Effector memory CD8-positive, alpha-beta T cell (primary cell): Measurements from ENCODE around the gene KRTAP19-2.

Experiments
- ATAC-seq: fragments of 150-1000 bp; cut with Tn5 transposase; replicated peaks from 2 replicates; pipeline ENCODE4 v1.10.0; 2021; ENCODE audit warnings: mild to moderate bottlenecking, moderate library complexity
- DNase-seq, 3 experiments: peaks; one replicate each; pipeline ENCODE4 v3.0.0; 2021
- H3K27ac Mint-ChIP-seq, 2 donors: one replicate each; pipeline ENCODE4 v1.8.0; 2022; ENCODE audit warnings: mild to moderate bottlenecking in 2 of 2, mixed read lengths in 2 of 2, moderate library complexity in 2 of 2
- H3K27me3 Mint-ChIP-seq, 2 donors: one replicate each; pipeline ENCODE4 v1.8.0; 2022; ENCODE audit warnings: mixed read lengths in 2 of 2
- H3K36me3 Mint-ChIP-seq: one replicate; pipeline ENCODE4 v1.8.0; 2022; ENCODE audit warnings: mild to moderate bottlenecking, moderate library complexity, mixed read lengths; ENCODE audit not compliant: insufficient read depth
- H3K4me1 Mint-ChIP-seq, 2 donors: one replicate each; pipeline ENCODE4 v1.8.0; 2022; ENCODE audit warnings: low read depth in 2 of 2, mixed read lengths in 2 of 2
- H3K4me3 Mint-ChIP-seq, 2 donors: one replicate each; pipeline ENCODE4 v1.8.0; 2022; ENCODE audit warnings: mild to moderate bottlenecking in 2 of 2, mixed read lengths in 2 of 2, moderate library complexity in 2 of 2
- H3K9me3 Mint-ChIP-seq, 2 donors: one replicate each; pipeline ENCODE4 v1.8.0; 2022; ENCODE audit warnings: mixed read lengths in 2 of 2

Gene KRTAP19-2

DNA sequence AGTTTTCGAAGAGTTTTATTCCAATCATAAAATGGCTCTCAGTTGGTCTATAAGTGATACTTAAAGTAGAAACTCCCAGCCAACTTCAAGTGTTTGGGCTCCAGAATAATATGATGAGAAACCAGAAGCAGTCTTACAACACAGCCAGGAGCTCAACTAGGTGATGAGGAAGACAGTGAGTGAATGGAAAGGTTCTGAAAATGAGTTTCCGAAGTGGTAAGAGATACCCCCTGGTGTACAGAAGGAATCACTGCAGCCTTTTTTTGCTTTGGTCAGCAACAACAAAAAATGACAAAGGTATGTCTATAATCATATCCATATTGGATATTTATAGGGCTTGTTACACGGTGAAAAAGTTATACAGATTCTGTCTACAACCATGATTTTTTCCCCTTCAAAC lies 23.5 kb downstream of the KRTAP19-2 start:
- Mint-ChIP-seq H3K27me3 (no peaks in the 10 kb centered on the region), H3K27ac (no peak overlapping the region), H3K4me3 (no peak overlapping the region), H3K36me3 (no peaks in the 10 kb centered on the region), H3K4me1 (no peaks in the 10 kb centered on the region), H3K9me3 (peaks cover 5 to 7% of the 10 kb centered on the region in 2 donors)
- ATAC-seq (no peak), DNase-seq (no peak)

DNA sequence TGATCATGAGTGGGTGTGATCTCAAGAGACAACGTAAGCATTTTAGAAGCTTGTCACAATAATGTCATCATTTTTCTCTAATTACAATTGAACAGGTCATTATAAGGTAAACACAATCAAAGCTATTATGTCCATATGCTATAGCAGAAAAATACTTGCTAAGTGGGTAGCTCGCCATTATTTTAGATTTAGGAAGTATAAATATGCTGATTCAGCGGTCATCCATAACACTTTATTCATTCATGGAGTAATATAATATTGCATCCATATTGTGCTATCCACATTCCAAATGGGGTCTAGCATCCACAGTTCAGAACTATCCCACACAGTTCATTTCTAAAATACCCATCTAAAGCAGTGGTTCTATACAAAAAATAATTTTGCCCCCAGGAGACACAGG lies 38.7 kb downstream of the KRTAP19-2 start:
- DNase-seq (no peak), ATAC-seq (no peak)
- H3K27me3 Mint-ChIP-seq = no peaks in the 10 kb centered on the region
- H3K27ac Mint-ChIP-seq = no peak overlapping the region
- peaks cover 0 to 5% of the 10 kb centered on the region in 2 donors for H3K9me3 Mint-ChIP-seq
- no peak overlapping the region for H3K4me3 Mint-ChIP-seq
- no peaks in the 10 kb centered on the region for H3K36me3 Mint-ChIP-seq
- no peaks in the 10 kb centered on the region for H3K4me1 Mint-ChIP-seq

- no peaks in the 10 kb centered on the region for H3K27me3 Mint-ChIP-seq
Observed at GRCh38 chr21:30447056-30447455, 40.2 kb downstream of the KRTAP19-2 start.

DNA sequence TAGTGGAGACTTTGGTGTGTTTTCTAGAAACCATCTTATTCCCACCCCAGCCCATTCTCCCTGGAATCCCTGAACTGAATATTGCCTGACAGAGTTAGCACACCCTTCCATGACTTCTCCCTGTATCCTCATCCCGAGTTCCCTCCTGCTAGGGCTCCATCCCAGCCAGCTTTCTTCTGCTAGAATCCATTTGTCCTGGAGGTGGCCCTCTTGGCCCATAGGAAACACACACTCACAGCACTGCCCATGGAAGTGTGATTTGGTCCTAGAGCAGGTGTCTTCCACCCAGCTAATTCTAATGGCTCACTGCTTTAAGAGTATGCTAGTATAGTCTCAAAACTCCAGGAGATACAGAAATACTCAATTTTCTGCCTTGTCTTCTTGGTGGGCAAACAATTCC lies 43.0 kb downstream of the KRTAP19-2 start:
- no peaks in the 10 kb centered on the region for H3K4me1 Mint-ChIP-seq
- DNase-seq (no peak), ATAC-seq (no peak)
- H3K4me3 Mint-ChIP-seq = no peak overlapping the region
- H3K36me3 Mint-ChIP-seq = no peaks in the 10 kb centered on the region
- no peak overlapping the region for H3K27ac Mint-ChIP-seq
- no peaks in the 10 kb centered on the region for H3K27me3 Mint-ChIP-seq
- H3K9me3 Mint-ChIP-seq = peaks cover 0 to 11% of the 10 kb centered on the region in 2 donors

More at GRCh38 chr21:30447056-30447455, 40.2 kb downstream of the KRTAP19-2 start:
- Mint-ChIP-seq H3K9me3 (peaks cover 0 to 3% of the 10 kb centered on the region in 2 donors), H3K4me3 (no peak overlapping the region), H3K4me1 (no peaks in the 10 kb centered on the region), H3K27ac (no peak overlapping the region), H3K36me3 (no peaks in the 10 kb centered on the region)
- ATAC-seq (no peak), DNase-seq (no peak)

DNA sequence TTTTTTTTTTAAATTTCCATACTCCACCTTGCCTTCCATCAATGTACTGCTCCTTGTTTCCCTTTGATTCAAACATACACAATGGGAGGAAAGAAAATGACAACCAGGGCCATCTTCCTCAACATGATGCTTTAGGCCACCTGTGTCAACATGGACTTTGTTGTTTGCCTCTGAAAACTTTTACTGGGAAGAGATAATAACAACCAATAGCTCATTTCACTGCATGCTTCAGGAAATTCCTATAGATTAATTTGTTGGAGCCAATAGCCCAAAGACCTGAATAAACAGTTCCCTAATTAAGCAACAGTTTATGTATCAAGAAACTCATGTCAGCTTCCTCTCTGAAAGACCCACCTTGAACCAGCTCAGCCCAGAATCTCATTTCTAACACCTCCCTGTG lies 44.0 kb downstream of the KRTAP19-2 start:
- no peaks in the 10 kb centered on the region for H3K4me1 Mint-ChIP-seq
- DNase-seq = no peak
- H3K27me3 Mint-ChIP-seq = no peaks in the 10 kb centered on the region
- ATAC-seq = no peak
- H3K9me3 Mint-ChIP-seq = peaks cover 0 to 11% of the 10 kb centered on the region in 2 donors
- no peaks in the 10 kb centered on the region for H3K36me3 Mint-ChIP-seq
- H3K4me3 Mint-ChIP-seq = no peak overlapping the region
- no peak overlapping the region for H3K27ac Mint-ChIP-seq

DNA sequence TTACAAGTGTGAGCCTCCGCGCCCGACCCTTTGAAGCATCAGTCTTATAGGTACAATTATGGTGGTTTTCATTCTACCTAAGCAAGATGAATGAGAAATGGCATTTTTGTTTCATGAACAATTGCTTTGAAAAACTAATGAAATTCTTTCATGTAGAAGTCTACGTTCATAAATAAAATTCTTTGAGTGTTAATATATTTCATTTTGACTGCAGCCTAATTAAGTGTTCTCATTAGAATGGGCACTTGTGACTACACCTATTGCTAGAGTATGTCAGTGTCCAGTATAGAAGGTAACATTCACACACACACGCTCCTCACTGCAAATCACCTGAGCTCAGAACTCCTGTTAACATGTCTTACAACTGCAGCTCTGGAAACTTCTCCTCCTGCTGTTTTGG lies 47.3 kb downstream of the KRTAP19-2 start, which contains the start of gene KRTAP15-1:
Gene KRTAP15-1, plus strand, starts transcription at position 301 of the 400 bp plus-strand sequence. Its CDS starts 53 bp downstream, at position 354.
- no peak within 1 kb of the TSS for H3K27ac Mint-ChIP-seq
- DNase-seq (no peak), ATAC-seq (no peak)
- H3K36me3 Mint-ChIP-seq = no peaks in the 10 kb centered on the region
- H3K27me3 Mint-ChIP-seq = no peaks in the 10 kb centered on the region
- H3K4me3 Mint-ChIP-seq = no peak within 1 kb of the TSS
- H3K9me3 Mint-ChIP-seq = peaks cover 0 to 8% of the 10 kb centered on the region in 2 donors
- H3K4me1 Mint-ChIP-seq = no peaks in the 10 kb centered on the region
